ENCODE measurements around the gene SH3PXD2A.

Gene SH3PXD2A

DNA sequence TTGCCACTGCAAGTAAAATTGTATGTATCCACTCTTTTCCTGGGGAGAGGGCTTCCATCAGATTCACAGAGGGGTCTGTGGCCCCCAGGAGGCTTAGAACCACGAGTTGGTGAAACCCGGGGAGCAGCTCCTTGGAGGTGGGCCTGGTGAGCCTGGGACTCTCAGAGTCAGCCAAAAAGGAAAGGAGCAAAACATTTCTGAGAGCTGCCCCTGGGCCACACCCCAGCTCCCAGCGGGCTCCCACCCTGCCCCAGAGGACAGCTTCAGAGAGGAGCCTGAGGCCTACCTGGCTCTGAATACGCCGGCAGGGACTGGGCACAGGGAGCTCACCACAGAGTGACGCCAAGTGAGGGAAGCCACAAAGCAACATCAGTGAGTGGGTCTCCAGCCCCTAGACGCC, 56.9 kb downstream of the SH3PXD2A start:
- Histone ChIP-seq H3K4me3 (ENCODE audit: low read depth, low read length) (no peak overlapping the region), H3K79me1 (ENCODE audit: low read length) (peaks cover 3% of the 10 kb centered on the region), H3K79me2 (ENCODE audit: control insufficient read depth, insufficient read depth, low read length, poor library complexity) (no peaks in the 10 kb centered on the region), H2AK5ac (ENCODE audit: low read length) (no peak overlapping the region), H3K9me3 (ENCODE audit: insufficient read depth, low read depth, low read length) (no peaks in the 10 kb centered on the region), H3K36me3 (ENCODE audit: control insufficient read depth in 1 of 2, insufficient read depth in 2 of 2, low read length in 2 of 2) (no peaks in the 10 kb centered on the region), H3K4me1 (ENCODE audit: control insufficient read depth in 1 of 2, insufficient read depth in 2 of 2, low read length in 2 of 2) (peaks cover 17 to 20% of the 10 kb centered on the region in 2 experiments), H3K23ac (ENCODE audit: low read length) (no peak overlapping the region), H4K8ac (ENCODE audit: low read depth, low read length) (no peak overlapping the region), H3K14ac (ENCODE audit: low read length) (no peak overlapping the region), H3K27ac (ENCODE audit: low read depth, low read length) (no peak overlapping the region), H2BK5ac (ENCODE audit: low read depth, low read length, poor library complexity) (no peak overlapping the region), H3K4me2 (ENCODE audit: low read length) (no peak overlapping the region), H4K12ac (ENCODE audit: low read depth, low read length) (no peak overlapping the region), H3K18ac (ENCODE audit: low read length) (no peak overlapping the region), H2BK12ac (ENCODE audit: low read length) (no peak overlapping the region), H3K4ac (ENCODE audit: low read depth, low read length) (no peak overlapping the region), H2BK120ac (ENCODE audit: insufficient read depth, low read length, poor library complexity) (no peak overlapping the region), H3K9ac (ENCODE audit: low read length) (no peak overlapping the region), H2AFZ (ENCODE audit: insufficient read depth, low read length, poor library complexity) (no peak overlapping the region), H4K91ac (ENCODE audit: low read depth, low read length) (no peak overlapping the region), H3K27me3 (ENCODE audit: insufficient read depth, low read length) (no peaks in the 10 kb centered on the region)
- no peak for DNase-seq
- WGBS (ENCODE audit: extremely low coverage, insufficient coverage, insufficient read length) = no CpG with 5 or more reads among the region's 7 CpGs

DNA sequence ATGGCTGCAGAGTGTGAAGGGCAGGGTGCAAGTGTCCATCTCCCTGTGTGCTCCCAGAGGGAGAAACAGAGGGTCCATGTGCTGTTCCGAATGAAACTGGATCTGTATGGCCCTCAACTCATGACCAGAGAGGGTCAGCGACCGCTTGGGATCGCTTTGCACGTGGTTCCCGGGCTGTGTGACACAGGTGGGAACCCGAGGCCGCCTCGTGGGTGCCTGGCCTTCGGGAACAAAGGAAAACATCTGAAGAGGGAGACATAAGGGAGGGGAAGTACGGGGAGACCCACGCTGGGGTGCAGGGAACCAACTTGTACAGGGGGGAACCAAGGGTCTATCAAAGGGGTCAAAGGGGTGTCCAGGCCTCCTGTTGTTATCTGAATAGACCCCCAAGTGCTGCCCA, 57.5 kb downstream of the SH3PXD2A start:
- Histone ChIP-seq H3K23ac (ENCODE audit: low read length) (no peak overlapping the region), H2AK5ac (ENCODE audit: low read length) (no peak overlapping the region), H3K14ac (ENCODE audit: low read length) (no peak overlapping the region), H2AFZ (ENCODE audit: insufficient read depth, low read length, poor library complexity) (no peak overlapping the region), H2BK120ac (ENCODE audit: insufficient read depth, low read length, poor library complexity) (no peak overlapping the region), H4K91ac (ENCODE audit: low read depth, low read length) (no peak overlapping the region), H2BK12ac (ENCODE audit: low read length) (no peak overlapping the region), H3K79me2 (ENCODE audit: control insufficient read depth, insufficient read depth, low read length, poor library complexity) (no peaks in the 10 kb centered on the region), H3K4ac (ENCODE audit: low read depth, low read length) (no peak overlapping the region), H3K4me3 (ENCODE audit: low read depth, low read length) (no peak overlapping the region), H2BK5ac (ENCODE audit: low read depth, low read length, poor library complexity) (no peak overlapping the region), H3K79me1 (ENCODE audit: low read length) (peaks cover 3% of the 10 kb centered on the region), H4K8ac (ENCODE audit: low read depth, low read length) (no peak overlapping the region), H3K36me3 (ENCODE audit: control insufficient read depth in 1 of 2, insufficient read depth in 2 of 2, low read length in 2 of 2) (no peaks in the 10 kb centered on the region), H3K27ac (ENCODE audit: low read depth, low read length) (no peak overlapping the region), H3K9ac (ENCODE audit: low read length) (no peak overlapping the region), H4K12ac (ENCODE audit: low read depth, low read length) (no peak overlapping the region), H3K18ac (ENCODE audit: low read length) (no peak overlapping the region), H3K4me1 (ENCODE audit: control insufficient read depth in 1 of 2, insufficient read depth in 2 of 2, low read length in 2 of 2) (peaks cover 17 to 20% of the 10 kb centered on the region in 2 experiments), H3K9me3 (ENCODE audit: insufficient read depth, low read depth, low read length) (no peaks in the 10 kb centered on the region), H3K4me2 (ENCODE audit: low read length) (no peak overlapping the region), H3K27me3 (ENCODE audit: insufficient read depth, low read length) (no peaks in the 10 kb centered on the region)
- no CpG with 5 or more reads among the region's 12 CpGs for WGBS (ENCODE audit: extremely low coverage, insufficient coverage, insufficient read length)
- no peak for DNase-seq

DNA sequence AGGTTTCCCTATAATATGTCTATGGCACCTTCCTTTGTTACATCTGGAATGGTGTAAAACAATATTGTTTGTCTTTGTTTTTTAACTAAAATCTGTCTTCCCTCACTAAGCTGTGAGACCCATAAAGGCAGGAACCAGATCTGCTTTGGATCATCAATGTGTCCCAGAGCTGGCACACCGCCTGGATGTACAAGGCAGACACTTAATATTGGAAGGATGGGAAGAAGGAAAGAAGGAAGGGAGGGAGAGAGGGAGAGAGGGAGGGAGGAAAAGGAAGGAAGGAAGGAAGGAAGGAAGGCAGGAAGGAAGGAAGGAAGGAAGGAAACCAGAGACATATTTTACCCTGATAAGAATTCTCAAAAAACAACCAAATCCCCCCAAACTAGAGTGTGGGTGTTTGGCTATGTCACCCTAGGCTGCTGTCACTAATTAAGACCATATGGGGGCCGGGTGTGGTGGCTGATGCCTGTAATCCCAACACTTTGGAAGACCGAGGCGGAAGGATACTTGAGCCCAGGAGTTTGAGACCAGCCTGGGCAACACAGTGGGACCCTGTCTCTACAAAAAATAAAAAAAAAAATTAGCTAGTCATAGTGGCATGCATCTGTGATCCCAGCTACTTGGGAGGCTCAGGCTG, 59.6 kb downstream of the SH3PXD2A start:
- no CpG with 5 or more reads among the region's 4 CpGs for WGBS (ENCODE audit: extremely low coverage, insufficient coverage, insufficient read length)
- no peaks in the 10 kb centered on the region for H3K36me3 ChIP-seq (ENCODE audit: control insufficient read depth in 1 of 2, insufficient read depth in 2 of 2, low read length in 2 of 2)
- H3K4ac ChIP-seq (ENCODE audit: low read depth, low read length) = no peak overlapping the region
- peaks cover 13 to 16% of the 10 kb centered on the region in 2 experiments for H3K4me1 ChIP-seq (ENCODE audit: control insufficient read depth in 1 of 2, insufficient read depth in 2 of 2, low read length in 2 of 2)
- no peak overlapping the region for H4K12ac ChIP-seq (ENCODE audit: low read depth, low read length)
- H3K18ac ChIP-seq (ENCODE audit: low read length) = no peak overlapping the region
- H3K9me3 ChIP-seq (ENCODE audit: insufficient read depth, low read depth, low read length) = no peaks in the 10 kb centered on the region
- H3K4me3 ChIP-seq (ENCODE audit: low read depth, low read length) = no peak overlapping the region
- no peak overlapping the region for H3K4me2 ChIP-seq (ENCODE audit: low read length)
- no peak overlapping the region for H2BK120ac ChIP-seq (ENCODE audit: insufficient read depth, low read length, poor library complexity)
- no peak for DNase-seq
- no peak overlapping the region for H3K14ac ChIP-seq (ENCODE audit: low read length)
- H4K91ac ChIP-seq (ENCODE audit: low read depth, low read length) = no peak overlapping the region
- no peaks in the 10 kb centered on the region for H3K79me2 ChIP-seq (ENCODE audit: control insufficient read depth, insufficient read depth, low read length, poor library complexity)
- H3K9ac ChIP-seq (ENCODE audit: low read length) = no peak overlapping the region
- no peak overlapping the region for H4K8ac ChIP-seq (ENCODE audit: low read depth, low read length)
- no peaks in the 10 kb centered on the region for H3K27me3 ChIP-seq (ENCODE audit: insufficient read depth, low read length)
- no peak overlapping the region for H2AFZ ChIP-seq (ENCODE audit: insufficient read depth, low read length, poor library complexity)
- no peak overlapping the region for H2BK12ac ChIP-seq (ENCODE audit: low read length)
- no peak overlapping the region for H2BK5ac ChIP-seq (ENCODE audit: low read depth, low read length, poor library complexity)
- no peak overlapping the region for H3K23ac ChIP-seq (ENCODE audit: low read length)
- H3K27ac ChIP-seq (ENCODE audit: low read depth, low read length) = no peak overlapping the region
- no peak overlapping the region for H2AK5ac ChIP-seq (ENCODE audit: low read length)
- H3K79me1 ChIP-seq (ENCODE audit: low read length) = peaks cover 3% of the 10 kb centered on the region

DNA sequence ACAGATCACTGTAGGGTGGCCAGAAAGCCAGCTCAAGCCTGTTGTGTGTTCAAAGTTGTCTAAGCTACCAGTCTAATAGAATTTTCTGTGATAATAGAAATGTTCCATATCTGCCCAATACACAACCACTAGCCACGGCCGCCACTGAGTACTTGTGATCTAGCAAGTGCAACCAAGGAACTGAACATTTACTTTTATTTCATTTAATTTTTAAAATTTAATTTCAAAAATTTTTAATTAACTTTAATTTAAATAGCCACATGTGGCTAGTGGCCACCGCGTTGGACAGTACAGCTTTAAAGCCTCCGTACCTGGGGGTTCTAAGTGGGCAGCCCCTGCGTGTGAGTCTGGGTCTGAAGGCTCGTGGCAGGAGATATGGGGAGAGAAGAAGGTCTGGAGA, 60.4 kb downstream of the SH3PXD2A start:
- Histone ChIP-seq H2BK12ac (ENCODE audit: low read length) (no peak overlapping the region), H2AFZ (ENCODE audit: insufficient read depth, low read length, poor library complexity) (no peak overlapping the region), H3K27me3 (ENCODE audit: insufficient read depth, low read length) (no peaks in the 10 kb centered on the region), H3K18ac (ENCODE audit: low read length) (no peak overlapping the region), H3K79me1 (ENCODE audit: low read length) (peaks cover 3% of the 10 kb centered on the region), H3K4ac (ENCODE audit: low read depth, low read length) (no peak overlapping the region), H4K12ac (ENCODE audit: low read depth, low read length) (no peak overlapping the region), H3K27ac (ENCODE audit: low read depth, low read length) (no peak overlapping the region), H3K9me3 (ENCODE audit: insufficient read depth, low read depth, low read length) (no peaks in the 10 kb centered on the region), H2BK120ac (ENCODE audit: insufficient read depth, low read length, poor library complexity) (no peak overlapping the region), H3K4me3 (ENCODE audit: low read depth, low read length) (no peak overlapping the region), H2BK5ac (ENCODE audit: low read depth, low read length, poor library complexity) (no peak overlapping the region), H3K4me1 (ENCODE audit: control insufficient read depth in 1 of 2, insufficient read depth in 2 of 2, low read length in 2 of 2) (peaks cover 8 to 9% of the 10 kb centered on the region in 2 experiments), H3K36me3 (ENCODE audit: control insufficient read depth in 1 of 2, insufficient read depth in 2 of 2, low read length in 2 of 2) (no peaks in the 10 kb centered on the region), H3K9ac (ENCODE audit: low read length) (no peak overlapping the region), H4K8ac (ENCODE audit: low read depth, low read length) (no peak overlapping the region), H3K4me2 (ENCODE audit: low read length) (no peak overlapping the region), H3K23ac (ENCODE audit: low read length) (no peak overlapping the region), H3K79me2 (ENCODE audit: control insufficient read depth, insufficient read depth, low read length, poor library complexity) (no peaks in the 10 kb centered on the region), H4K91ac (ENCODE audit: low read depth, low read length) (no peak overlapping the region), H2AK5ac (ENCODE audit: low read length) (no peak overlapping the region), H3K14ac (ENCODE audit: low read length) (no peak overlapping the region)
- DNase-seq = no peak
- WGBS (ENCODE audit: extremely low coverage, insufficient coverage, insufficient read length) = no CpG with 5 or more reads among the region's 7 CpGs

All from trophoblast cell (in vitro differentiated cells and primary cell).